B cell (primary cell): ENCODE results near the gene IFNLR1. TPM values are rescaled to one million over a fixed set of nuclear protein-coding genes. Genes with fewer than 3 reads are reported as not detected.

Experiments
- ATAC-seq: fragments of 200-7000 bp; cut with Tn5 transposase; one replicate; pipeline ENCODE4 v1.10.0; 2021; ENCODE audit warnings: low read depth, mild to moderate bottlenecking, moderate number of reproducible peaks, moderate library complexity
- CTCF ChIA-PET: fragments of 350-600 bp; sonication (Branson Sonifier 250); formaldehyde crosslinking; loops from one replicate; lab custom pipeline; 2021; ENCODE audit warnings: antibody characterized with exemption, inconsistent platforms; lab: Charles Lee
- POLR2A ChIA-PET: fragments of 350-600 bp; sonication (Branson Sonifier 250); formaldehyde crosslinking; loops from one replicate; lab custom pipeline; 2021; ENCODE audit warnings: antibody characterized with exemption; lab: Charles Lee
- DNase-seq: peaks from one replicate; pipeline ENCODE4 v3.0.0; 2013
- H2AFZ ChIP-seq: 2 replicates; pipeline ENCODE4 v1.6.1; 2012; ENCODE audit warnings: mild to moderate bottlenecking, low read depth, low read length; ENCODE audit not compliant: insufficient read depth, poor library complexity, severe bottlenecking
- H3K27ac ChIP-seq, 2 donors: 1 replicate in 1 of 2; 2 replicates in 1 of 2; pipeline ENCODE4 v1.5.1; 2012 to 2013; ENCODE audit warnings: low read length in 2 of 2, mild to moderate bottlenecking in 2 of 2, moderate library complexity in 1 of 2
- H3K27me3 ChIP-seq, 4 experiments: fragments of 200-600 bp in 1 of 4; sonication (generic) in 1 of 4; replicated peaks in 1 of 4; 1 replicate in 2 of 4; 2 replicates in 2 of 4; pipeline versions ENCODE4 v1.6.1 to v1.7.0; 2013 to 2016; ENCODE audit warnings: low read length in 3 of 4, mild to moderate bottlenecking in 2 of 4, mixed read lengths in 1 of 4, moderate library complexity in 1 of 4; ENCODE audit not compliant: insufficient read depth in 4 of 4, control insufficient read depth in 3 of 4; ENCODE audit errors: control extremely low read depth in 1 of 4
- H3K36me3 ChIP-seq, 2 experiments: replicated peaks in 1 of 2; 1 replicate in 1 of 2; 2 replicates in 1 of 2; pipeline versions ENCODE4 v1.6.1 to v1.7.1; 2013; ENCODE audit warnings: low read length in 1 of 2; ENCODE audit not compliant: insufficient read depth in 2 of 2, control insufficient read depth in 1 of 2; ENCODE audit errors: control extremely low read depth in 1 of 2, extremely low read depth in 1 of 2
- H3K4me1 ChIP-seq, 2 donors: fragments of 200-600 bp in 1 of 2; sonication (generic) in 1 of 2; 1 replicate in 1 of 2; 2 replicates in 1 of 2; pipeline versions ENCODE4 v1.5.1 to v1.6.1; 2013 to 2017; ENCODE audit warnings: low read length in 2 of 2; ENCODE audit not compliant: control insufficient read depth in 2 of 2, insufficient read depth in 2 of 2
- H3K4me2 ChIP-seq: replicated peaks from 2 replicates; pipeline ENCODE3; 2012; ENCODE audit warnings: mild to moderate bottlenecking, low read depth, low read length; ENCODE audit not compliant: poor library complexity, severe bottlenecking
- H3K4me3 ChIP-seq, 5 experiments: fragments of 200-600 bp in 1 of 5; sonication (generic) in 1 of 5; 1 replicate in 3 of 5; 2 replicates in 2 of 5; pipeline versions ENCODE4 v1.5.1 to v1.7.0; 2011 to 2016; ENCODE audit warnings: low read length in 4 of 5, mild to moderate bottlenecking in 4 of 5, low read depth in 2 of 5, control low read depth in 1 of 5, moderate library complexity in 1 of 5; ENCODE audit not compliant: insufficient read depth in 1 of 5; ENCODE audit errors: control extremely low read depth in 1 of 5, extremely low read depth in 1 of 5
- H3K79me2 ChIP-seq: fragments of 200-600 bp; sonication (generic); one replicate; pipeline ENCODE4 v1.6.0; 2016; ENCODE audit warnings: low read length; ENCODE audit not compliant: control insufficient read depth, insufficient read depth
- H3K9ac ChIP-seq: fragments of 200-600 bp; sonication (generic); 2 replicates; pipeline ENCODE4 v1.6.1; 2017; ENCODE audit warnings: mild to moderate bottlenecking, low read length, moderate library complexity
- H3K9me3 ChIP-seq, 3 donors: one replicate each; pipeline versions ENCODE4 v1.6.1 to v1.7.1; 2013; ENCODE audit warnings: low read length in 2 of 3; ENCODE audit not compliant: control insufficient read depth in 2 of 3, insufficient read depth in 1 of 3; ENCODE audit errors: control extremely low read depth in 1 of 3
- H4K20me1 ChIP-seq: 2 replicates; pipeline ENCODE4 v1.6.0; 2012; ENCODE audit warnings: mild to moderate bottlenecking, low read length; ENCODE audit not compliant: insufficient read depth, control insufficient read depth, poor library complexity, severe bottlenecking
- H3K27ac Mint-ChIP-seq: one replicate; pipeline ENCODE4 v1.8.0; 2021; ENCODE audit warnings: mixed read lengths
- H3K27me3 Mint-ChIP-seq: one replicate; pipeline ENCODE4 v1.8.0; 2021; ENCODE audit warnings: mixed read lengths
- H3K4me1 Mint-ChIP-seq: one replicate; pipeline ENCODE4 v1.8.0; 2021; ENCODE audit warnings: mixed read lengths
- H3K4me3 Mint-ChIP-seq: one replicate; pipeline ENCODE4 v1.8.0; 2021; ENCODE audit warnings: mixed read lengths
- H3K9me3 Mint-ChIP-seq: one replicate; pipeline ENCODE4 v1.8.0; 2022; ENCODE audit warnings: mixed read lengths; ENCODE audit not compliant: insufficient read depth
- EZH2 ChIP-seq: IDR thresholded peaks from 2 replicates; pipeline ENCODE4 v1.6.1; 2012; ENCODE audit warnings: borderline replicate concordance, low read depth, mild to moderate bottlenecking, moderate library complexity, low read length; ENCODE audit not compliant: insufficient read depth, poor library complexity, severe bottlenecking
- WGBS: methylation state at CpG from one replicate; pipeline ENCODE4 v1.1.5; 2013; ENCODE audit warnings: missing lambda C conversion rate; ENCODE audit not compliant: insufficient coverage; 5-methylcytosine and 5-hydroxymethylcytosine counted together
- intact Hi-C: fragments of 100-400 bp; cut with micrococcal nuclease; formaldehyde crosslinking; loops from one replicate; pipeline ENCODE4 v1.10.0; 2022
- polyA plus RNA-seq: library from polyadenylated mRNA; depleted of rRNA; stranded (reverse); fragments of >200 nt; gene quantifications from 2 replicates; pipeline ENCODE4 v1.2.3, GENCODE V29; 2012
- total RNA-seq, 2 donors: library from RNA; stranded (reverse); fragments of 120-200 nt in 1 of 2; gene quantifications; 1 replicate in 1 of 2; 2 replicates in 1 of 2; pipeline versions ENCODE4 v1.2.3 to v1.2.4, GENCODE V29; 2013 to 2022
- TF ChIP-seq, protein P1 (sequence below): fragments of 200-600 bp; IDR thresholded peaks from one replicate; pipeline ENCODE4 v1.8.0; 2022; ENCODE audit warnings: antibody characterized with exemption, mild to moderate bottlenecking

Gene IFNLR1
- total and polyA plus RNA-seq, 2 donors (not counting 1 experiment from before 2014, with no cell fraction given), result 14.7 to 39.7 TPM

DNA sequence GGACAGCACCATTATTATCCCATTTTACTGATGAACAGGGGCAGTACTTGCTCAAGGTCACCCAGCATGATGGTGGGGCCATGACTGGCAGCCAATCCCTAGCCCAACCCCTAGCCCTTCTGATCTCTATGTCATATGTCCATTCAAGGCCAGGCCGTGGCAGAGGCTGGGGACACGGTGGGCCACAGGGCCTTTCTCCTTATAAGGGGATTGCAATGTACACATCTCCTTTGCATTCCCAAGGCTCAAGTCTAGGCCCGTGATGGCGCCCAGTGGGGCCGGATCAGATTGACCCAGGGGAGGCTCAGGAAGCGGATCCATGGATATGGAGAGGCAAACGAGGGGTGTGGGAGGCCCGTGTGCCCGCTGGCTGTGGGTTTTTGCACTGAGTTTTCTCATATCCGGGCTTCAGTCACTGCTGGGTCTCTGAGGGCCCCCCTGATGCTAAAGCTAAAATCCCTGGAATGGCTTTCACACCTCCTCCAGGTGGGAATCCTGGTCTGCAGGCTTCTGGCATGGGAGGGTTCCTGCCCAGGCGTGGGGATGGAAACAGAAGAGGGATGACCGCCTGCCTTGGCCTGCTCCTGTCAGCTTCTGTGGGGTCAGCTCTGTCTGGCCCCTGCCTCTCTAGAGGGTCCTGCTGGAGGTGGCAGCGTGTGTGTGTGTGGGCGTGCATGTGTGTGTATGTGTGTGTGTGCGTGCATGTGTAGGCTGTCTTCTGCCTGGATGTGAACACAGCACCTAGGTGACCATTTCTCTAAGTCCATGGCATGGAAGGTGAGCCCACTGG is 77.2 kb downstream of the IFNLR1 start:
- 89% methylated on average over 14 of the region's 15 CpGs for WGBS
- Histone ChIP-seq H3K9ac (no peak overlapping the region), H3K27me3 (peaks cover 0 to 17% (median 2%) of the 10 kb centered on the region in 4 experiments), H4K20me1 (no peaks in the 10 kb centered on the region), H3K9me3 (no peaks in the 10 kb centered on the region), H3K36me3 (no peaks in the 10 kb centered on the region), H2AFZ (no peak overlapping the region), H3K27ac (no peak overlapping the region), H3K4me3 (no peak overlapping the region), H3K4me1 (peaks cover 5 to 8% of the 10 kb centered on the region in 2 donors), H3K79me2 (no peaks in the 10 kb centered on the region), H3K4me2 (no peak overlapping the region)
- ChIA-PET CTCF (no interaction called here), POLR2A (no interaction called here)
- Mint-ChIP-seq H3K27me3 (peaks cover 15% of the 10 kb centered on the region), H3K9me3 (no peaks in the 10 kb centered on the region), H3K4me3 (no peak overlapping the region), H3K27ac (no peak overlapping the region), H3K4me1 (peaks cover 8% of the 10 kb centered on the region)
- ATAC-seq (no peak), DNase-seq (no peak)
- TF ChIP-seq, protein P1, sequence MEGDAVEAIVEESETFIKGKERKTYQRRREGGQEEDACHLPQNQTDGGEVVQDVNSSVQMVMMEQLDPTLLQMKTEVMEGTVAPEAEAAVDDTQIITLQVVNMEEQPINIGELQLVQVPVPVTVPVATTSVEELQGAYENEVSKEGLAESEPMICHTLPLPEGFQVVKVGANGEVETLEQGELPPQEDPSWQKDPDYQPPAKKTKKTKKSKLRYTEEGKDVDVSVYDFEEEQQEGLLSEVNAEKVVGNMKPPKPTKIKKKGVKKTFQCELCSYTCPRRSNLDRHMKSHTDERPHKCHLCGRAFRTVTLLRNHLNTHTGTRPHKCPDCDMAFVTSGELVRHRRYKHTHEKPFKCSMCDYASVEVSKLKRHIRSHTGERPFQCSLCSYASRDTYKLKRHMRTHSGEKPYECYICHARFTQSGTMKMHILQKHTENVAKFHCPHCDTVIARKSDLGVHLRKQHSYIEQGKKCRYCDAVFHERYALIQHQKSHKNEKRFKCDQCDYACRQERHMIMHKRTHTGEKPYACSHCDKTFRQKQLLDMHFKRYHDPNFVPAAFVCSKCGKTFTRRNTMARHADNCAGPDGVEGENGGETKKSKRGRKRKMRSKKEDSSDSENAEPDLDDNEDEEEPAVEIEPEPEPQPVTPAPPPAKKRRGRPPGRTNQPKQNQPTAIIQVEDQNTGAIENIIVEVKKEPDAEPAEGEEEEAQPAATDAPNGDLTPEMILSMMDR, result no peak
- TF ChIP-seq EZH2, result no peak
- intact Hi-C loops, result no loop called here

DNA sequence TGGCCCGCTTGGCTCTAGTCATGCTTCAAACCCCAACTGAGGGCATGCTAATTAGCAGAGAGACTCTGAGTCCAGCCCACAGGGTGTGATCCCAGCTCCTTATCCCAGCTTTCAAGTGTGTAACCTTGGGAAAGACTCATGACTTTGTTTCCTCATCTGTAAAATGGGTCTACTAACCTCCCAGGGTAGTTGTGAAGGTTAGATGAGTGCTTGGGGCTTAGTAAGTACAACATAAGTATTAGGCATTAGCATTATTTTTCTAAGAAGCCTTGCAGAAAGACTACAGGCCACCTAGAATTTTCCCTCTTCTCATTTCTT is 78.0 kb downstream of the IFNLR1 start:
- intact Hi-C loops, result no loop called here
- Mint-ChIP-seq H3K4me3 (no peak overlapping the region), H3K4me1 (peaks cover 8% of the 10 kb centered on the region), H3K9me3 (no peaks in the 10 kb centered on the region), H3K27me3 (peaks cover 15% of the 10 kb centered on the region), H3K27ac (peak overlapping the region; percentile 26)
- Histone ChIP-seq H3K27ac (no peak overlapping the region), H3K36me3 (no peaks in the 10 kb centered on the region), H4K20me1 (no peaks in the 10 kb centered on the region), H3K4me1 (peaks cover 5 to 8% of the 10 kb centered on the region in 2 donors), H2AFZ (no peak overlapping the region), H3K27me3 (peaks cover 0 to 16% (median 2%) of the 10 kb centered on the region in 4 experiments), H3K79me2 (no peaks in the 10 kb centered on the region), H3K4me2 (no peak overlapping the region), H3K9ac (no peak overlapping the region), H3K4me3 (no peak overlapping the region), H3K9me3 (no peaks in the 10 kb centered on the region)
- no peak for ATAC-seq
- WGBS, result 100% methylated on average over 1 of the region's 1 CpG
- no peak for DNase-seq
- POLR2A ChIA-PET, result no interaction called here
- TF ChIP-seq, protein P1, result no peak
- TF ChIP-seq EZH2, result no peak
- CTCF ChIA-PET, result no interaction called here
